MG63 (cell line): ENCODE data around the gene BTNL9. TPM values are rescaled to one million over a fixed set of nuclear protein-coding genes. Genes with fewer than 3 reads are reported as not detected.
A peak's percentile ranks its signal among the peaks of the same experiment; 100 is the strongest.
"Not testable (repeated sequence)": the region's sequence is repeated elsewhere in the genome, so short reads cannot be mapped to it uniquely, and the experiment has no call there.

ENCODE experiments used
- DNase-seq: peaks from one replicate; pipeline ENCODE4 v3.0.0-alpha.2; 2020
- H3K27me3 ChIP-seq: fragments of 250-450 bp; sonication (Bioruptor Pico); 2 replicates; pipeline ENCODE4 v1.5.1; 2020; ENCODE audit warnings: mild to moderate bottlenecking, moderate library complexity
- H3K36me3 ChIP-seq: fragments of 250-450 bp; sonication (Bioruptor Pico); 2 replicates; pipeline ENCODE4 v1.5.1; 2020; ENCODE audit warnings: mild to moderate bottlenecking, moderate library complexity
- H3K4me3 ChIP-seq: fragments of 250-450 bp; sonication (Bioruptor Pico); 2 replicates; pipeline ENCODE4 v1.5.1; 2020; ENCODE audit warnings: mild to moderate bottlenecking, moderate library complexity
- H3K9me3 ChIP-seq: fragments of 250-450 bp; sonication (Bioruptor Pico); 2 replicates; pipeline ENCODE4 v1.5.1; 2020; ENCODE audit warnings: mild to moderate bottlenecking, moderate library complexity
- total RNA-seq: library from RNA; depleted of rRNA; stranded (reverse); fragments of >200 nt; shearing (Covaris generic); gene quantifications from 2 replicates; pipeline ENCODE4 v1.2.3, GENCODE V29; 2014; ENCODE audit warnings: low replicate concordance

Gene BTNL9
- total RNA-seq, 1 experiment from 2014 or later: 0.76 TPM

- H3K9me3 ChIP-seq: peaks cover 3% of the 10 kb centered on the region; the same call in 1 of the 2 replicates
- peaks cover 32% of the 10 kb centered on the region for H3K27me3 ChIP-seq
- H3K36me3 ChIP-seq: no peaks in the 10 kb centered on the region
- DNase-seq: no peak
- no peak overlapping the region for H3K4me3 ChIP-seq
Observed at GRCh38 chr5:181037365-181037861, 2.7 kb upstream of the BTNL9 start.

- peaks cover 46% of the 10 kb centered on the region for H3K27me3 ChIP-seq
- DNase-seq: no peak
- H3K36me3 ChIP-seq: no peaks in the 10 kb centered on the region
- H3K9me3 ChIP-seq: no peaks in the 10 kb centered on the region
- no peak overlapping the region for H3K4me3 ChIP-seq
Observed at GRCh38 chr5:181039471-181039870, 595 bp upstream of the BTNL9 start.

- Histone ChIP-seq H3K4me3 (no peak overlapping the region), H3K27me3 (peaks cover 42% of the 10 kb centered on the region), H3K9me3 (no peaks in the 10 kb centered on the region), H3K36me3 (no peaks in the 10 kb centered on the region)
- DNase-seq: no peak
Observed at GRCh38 chr5:181040631-181040945, 522 bp downstream of the BTNL9 start.

GRCh38 chr5:181041043-181041442, 977 bp downstream of the BTNL9 start:
- H3K27me3 ChIP-seq: peaks cover 40% of the 10 kb centered on the region
- no peak for DNase-seq

GRCh38 chr5:181042036-181042713, 2.1 kb downstream of the BTNL9 start:
- Histone ChIP-seq H3K4me3 (no peak overlapping the region), H3K27me3 (peaks cover 46% of the 10 kb centered on the region), H3K36me3 (no peaks in the 10 kb centered on the region), H3K9me3 (no peaks in the 10 kb centered on the region)
- DNase-seq: no peak

More at GRCh38 chr5:181041043-181041442, 977 bp downstream of the BTNL9 start:
- H3K4me3 ChIP-seq: no peak overlapping the region
- no peaks in the 10 kb centered on the region for H3K9me3 ChIP-seq
- no peaks in the 10 kb centered on the region for H3K36me3 ChIP-seq

- Histone ChIP-seq H3K36me3 (no peaks in the 10 kb centered on the region), H3K27me3 (peaks cover 46% of the 10 kb centered on the region), H3K9me3 (no peaks in the 10 kb centered on the region), H3K4me3 (no peak overlapping the region)
- DNase-seq: no peak
Observed at GRCh38 chr5:181042722-181043121, 2.7 kb downstream of the BTNL9 start.

GRCh38 chr5:181043285-181044092, 3.4 kb downstream of the BTNL9 start:
- Histone ChIP-seq H3K4me3 (no peak overlapping the region), H3K9me3 (no peaks in the 10 kb centered on the region), H3K36me3 (no peaks in the 10 kb centered on the region), H3K27me3 (peaks cover 52% of the 10 kb centered on the region)
- DNase-seq: no peak

GRCh38 chr5:181044093-181044599, 4.1 kb downstream of the BTNL9 start:
- peaks cover 54% of the 10 kb centered on the region for H3K27me3 ChIP-seq
- H3K9me3 ChIP-seq: no peaks in the 10 kb centered on the region
- DNase-seq: no peak
- H3K36me3 ChIP-seq: no peaks in the 10 kb centered on the region
- H3K4me3 ChIP-seq: no peak overlapping the region

GRCh38 chr5:181044662-181045305, 4.7 kb downstream of the BTNL9 start:
- Histone ChIP-seq H3K27me3 (peaks cover 59% of the 10 kb centered on the region), H3K4me3 (no peak overlapping the region), H3K9me3 (no peaks in the 10 kb centered on the region), H3K36me3 (no peaks in the 10 kb centered on the region)
- peak; percentile 37 for DNase-seq

GRCh38 chr5:181045316-181045715, 5.2 kb downstream of the BTNL9 start:
- H3K9me3 ChIP-seq: no peaks in the 10 kb centered on the region
- no peak for DNase-seq
- H3K4me3 ChIP-seq: no peak overlapping the region
- H3K27me3 ChIP-seq: peaks cover 61% of the 10 kb centered on the region
- H3K36me3 ChIP-seq: no peaks in the 10 kb centered on the region

GRCh38 chr5:181045857-181046256, 5.8 kb downstream of the BTNL9 start:
- not testable (repeated sequence) for H3K9me3 ChIP-seq, H3K36me3 ChIP-seq, DNase-seq, H3K4me3 ChIP-seq
- H3K27me3 ChIP-seq: peaks cover 61% of the 10 kb centered on the region

GRCh38 chr5:181047288-181047687, 7.2 kb downstream of the BTNL9 start:
- Histone ChIP-seq H3K27me3 (peaks cover 58% of the 10 kb centered on the region), H3K36me3 (no peaks in the 10 kb centered on the region), H3K9me3 (no peaks in the 10 kb centered on the region), H3K4me3 (no peak overlapping the region)
- no peak for DNase-seq

GRCh38 chr5:181047921-181048320, 7.9 kb downstream of the BTNL9 start:
- Histone ChIP-seq H3K27me3 (peaks cover 56% of the 10 kb centered on the region), H3K36me3 (no peaks in the 10 kb centered on the region), H3K4me3 (no peak overlapping the region), H3K9me3 (no peaks in the 10 kb centered on the region)
- DNase-seq: no peak

GRCh38 chr5:181050016-181050415, 9.9 kb downstream of the BTNL9 start:
- Histone ChIP-seq H3K27me3 (peaks cover 64% of the 10 kb centered on the region), H3K9me3 (no peaks in the 10 kb centered on the region), H3K4me3 (no peak overlapping the region), H3K36me3 (no peaks in the 10 kb centered on the region)
- DNase-seq: no peak

GRCh38 chr5:181051841-181052671, 12.0 kb downstream of the BTNL9 start:
- Histone ChIP-seq H3K4me3 (peak overlapping the region; percentile 64), H3K36me3 (no peaks in the 10 kb centered on the region), H3K27me3 (peaks cover 64% of the 10 kb centered on the region), H3K9me3 (no peaks in the 10 kb centered on the region)
- no peak for DNase-seq

- Histone ChIP-seq H3K27me3 (peaks cover 63% of the 10 kb centered on the region), H3K9me3 (no peaks in the 10 kb centered on the region), H3K4me3 (peak overlapping the region; percentile 64), H3K36me3 (no peaks in the 10 kb centered on the region)
- DNase-seq: peak; percentile 62
Observed at GRCh38 chr5:181052672-181053487, 12.8 kb downstream of the BTNL9 start.
